Retina (tissue), 1 donor: ENCODE measurements around the gene SREK1.
"Not testable (repeated sequence)": the region's sequence is repeated elsewhere in the genome, so short reads cannot be mapped to it uniquely, and the experiment has no call there.

Experiments
- DNase-seq: peaks from one replicate; pipeline ENCODE4 v3.0.0-alpha.2; 2016

SREK1 gene

GRCh38 chr5:66222896-66223295, 78.8 kb downstream of the SREK1 start:
- not testable (repeated sequence) for DNase-seq

- no peak for DNase-seq
These were observed 79.5 kb downstream of the SREK1 start for GRCh38 chr5:66223637-66224036.

- no peak for DNase-seq
These were observed 80.2 kb downstream of the SREK1 start for GRCh38 chr5:66224274-66224673.

DNA sequence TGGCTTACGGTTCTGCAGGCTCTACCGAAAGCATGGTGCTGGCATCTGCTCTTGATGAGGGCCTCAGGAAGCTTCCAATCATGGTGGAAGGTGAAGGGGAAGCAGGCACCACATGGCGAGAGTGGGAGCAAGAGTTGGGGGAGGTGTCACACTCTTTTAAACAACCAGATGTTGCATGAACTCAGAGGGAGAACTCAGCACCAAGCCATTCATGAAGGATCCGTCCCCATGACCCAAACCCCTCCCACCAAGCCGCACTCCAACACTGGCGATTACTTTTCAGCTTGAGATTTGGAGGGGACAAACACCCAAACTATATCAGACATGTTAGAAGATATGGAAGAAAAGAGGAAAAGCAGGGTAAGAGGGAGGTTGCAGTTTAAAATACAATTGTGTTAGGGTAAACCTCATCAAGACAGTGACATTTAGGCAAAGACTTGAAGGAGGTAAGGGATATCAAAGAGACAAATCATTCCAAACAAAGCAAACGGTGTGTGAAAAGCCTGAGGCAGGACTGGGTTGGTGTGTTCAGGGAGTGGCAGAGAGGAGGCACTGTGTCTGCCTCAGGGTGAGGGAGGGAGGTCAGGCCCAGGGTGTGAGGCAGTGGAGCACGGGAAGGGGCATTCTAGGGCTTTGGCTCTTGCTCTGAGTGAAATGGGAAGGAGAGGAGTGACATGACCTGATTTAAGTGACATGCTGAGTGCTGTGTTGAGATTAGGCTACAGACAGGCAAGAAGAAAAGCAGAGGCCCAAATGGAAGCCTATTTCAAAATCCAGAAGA, 80.9 kb downstream of the SREK1 start:
- no peak for DNase-seq

DNA sequence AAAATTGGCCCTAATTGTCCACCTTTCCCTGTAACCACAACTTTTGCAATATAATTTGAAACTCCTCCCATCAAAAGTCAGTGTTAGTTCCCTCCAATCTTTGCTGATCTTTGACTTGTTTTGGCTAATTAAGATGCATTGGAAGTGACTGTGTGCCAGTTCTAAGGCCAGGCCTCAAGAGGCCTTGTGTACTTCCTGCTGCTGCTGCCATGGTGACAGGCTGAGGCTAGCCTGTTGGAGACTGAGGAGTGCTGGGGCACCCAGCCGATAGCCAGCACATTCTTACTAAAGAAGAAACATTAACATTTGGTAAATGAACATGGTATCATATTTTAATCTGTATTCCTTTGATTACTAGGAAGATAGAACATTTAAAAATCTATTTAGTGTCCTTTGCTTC, 86.5 kb downstream of the SREK1 start:
- DNase-seq = no peak

GRCh38 chr5:66231508-66231907, 87.4 kb downstream of the SREK1 start:
- no peak for DNase-seq

DNA sequence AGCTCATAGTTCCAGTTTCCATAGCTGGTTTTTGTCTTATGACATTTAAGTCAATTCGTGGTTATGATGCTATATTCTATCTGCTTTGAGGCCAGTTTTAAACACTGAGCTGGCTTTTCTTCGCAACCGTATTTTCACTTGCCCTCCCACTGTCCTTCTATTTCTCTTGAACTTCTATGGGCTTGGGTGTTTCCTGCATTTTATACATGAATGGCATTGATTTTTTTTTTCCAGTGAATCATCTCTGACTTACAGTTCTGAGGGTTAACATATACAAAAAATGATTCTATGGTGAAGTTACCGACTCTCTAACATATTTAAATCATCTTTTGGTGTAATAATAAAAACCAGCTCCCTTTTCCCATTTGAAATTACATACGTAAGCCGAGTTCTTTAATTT, 88.2 kb downstream of the SREK1 start:
- no peak for DNase-seq

GRCh38 chr5:66232706-66233445, 88.8 kb downstream of the SREK1 start:
- DNase-seq = no peak
